Measurements from ENCODE around the gene THSD7B. TPM values are rescaled to one million over a fixed set of nuclear protein-coding genes. Genes with fewer than 3 reads are reported as not detected.

Gene THSD7B
- total and polyA plus RNA-seq, 2 experiments from 2014 or later = 0.86 to 3.8 TPM

GRCh38 chr2:137262594-137262993 lies 497.2 kb downstream of the THSD7B start:
- no peaks in the 10 kb centered on the region for H3K9me2 ChIP-seq (ENCODE audit: insufficient read depth)
- no peak overlapping the region for H2AFZ ChIP-seq
- H3K36me3 ChIP-seq (ENCODE audit: insufficient read depth) = no peaks in the 10 kb centered on the region
- TF ChIP-seq CREB1 (CRISPR knock-in tag; IDR thresholded peaks at IDR 0.05; ENCODE audit: low read depth) = no peak
- no peak for TF ChIP-seq STAT1 (IDR thresholded peaks at IDR 0.05; ENCODE audit: unreplicated experiment)
- TF ChIP-seq NANOG (IDR thresholded peaks at IDR 0.05; ENCODE audit: borderline replicate concordance) = peak; percentile 77
- H3K36me3 Mint-ChIP-seq (ENCODE audit: low read depth) = no peaks in the 10 kb centered on the region
- H4K20me1 ChIP-seq (replicated peaks; ENCODE audit: insufficient read depth) = no peaks in the 10 kb centered on the region
- peak overlapping the region; percentile 77 for H3K27ac Mint-ChIP-seq
- no peaks in the 10 kb centered on the region; the same call in 2 of the 3 replicates for H3K9me3 Mint-ChIP-seq
- peaks cover 28% of the 10 kb centered on the region for H3K4me1 Mint-ChIP-seq
- no peaks in the 10 kb centered on the region for H3K27me3 Mint-ChIP-seq (ENCODE audit: insufficient read depth, low read depth, poor library complexity)
- no peaks in the 10 kb centered on the region for H3K79me2 ChIP-seq (replicated peaks; ENCODE audit: insufficient read depth)
- ATAC-seq (peak; percentile 89), DNase-seq (ENCODE audit: low spot score) (peak; percentile 54)
- peak overlapping the region; percentile 13 for H3K4me3 ChIP-seq
- peak overlapping the region; percentile 30 for H3K4me2 ChIP-seq
- H3K4me1 ChIP-seq (ENCODE audit: insufficient read depth) = peaks cover 36% of the 10 kb centered on the region
- peak overlapping the region; percentile 12; the same call in 1 of the 2 replicates for H3K27ac ChIP-seq (ENCODE audit: low read depth)
- H3F3A ChIP-seq (replicated peaks; ENCODE audit: low read depth) = no peaks in the 10 kb centered on the region
- peak overlapping the region; percentile 14; the same call in 2 of the 3 replicates for H3K4me3 Mint-ChIP-seq
- H3K27me3 ChIP-seq (ENCODE audit: insufficient read depth) = no peaks in the 10 kb centered on the region

DNA sequence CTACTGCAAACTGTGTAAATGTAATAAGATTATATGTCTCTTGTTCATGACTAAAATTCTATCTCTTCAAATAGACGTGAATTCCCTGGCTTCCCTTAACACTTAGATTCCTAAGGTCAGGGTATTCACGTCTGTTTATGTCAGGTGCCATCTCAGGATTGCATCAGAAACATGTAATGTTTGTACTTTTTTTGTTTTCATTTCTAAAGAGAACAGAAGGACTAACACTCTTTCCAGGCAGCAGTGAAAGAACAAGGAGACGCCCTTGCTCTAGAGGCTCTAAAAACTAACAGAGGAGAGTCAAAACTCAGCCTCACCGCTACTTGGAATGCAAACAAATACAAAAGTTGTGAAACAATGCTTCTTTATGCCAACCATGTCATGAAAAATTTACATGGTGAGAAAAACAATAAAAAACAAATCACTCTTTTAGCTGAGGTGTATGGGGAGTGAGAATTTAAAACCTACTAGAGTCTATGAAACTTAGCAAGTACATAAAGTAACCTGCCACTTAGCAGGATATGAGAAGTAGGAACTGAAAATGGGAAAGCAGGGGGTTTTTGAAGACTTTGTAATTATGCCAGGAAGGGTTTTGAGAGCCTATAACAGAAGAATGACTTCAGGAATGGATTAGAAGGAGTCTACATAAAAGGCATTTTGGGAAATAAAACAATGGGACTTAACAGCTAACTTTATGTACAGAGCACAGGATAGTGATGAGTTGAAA lies 522.7 kb downstream of the THSD7B start:
- Histone ChIP-seq H3K79me2 (replicated peaks; ENCODE audit: insufficient read depth) (no peaks in the 10 kb centered on the region), H3K4me1 (ENCODE audit: insufficient read depth) (peaks cover 4% of the 10 kb centered on the region; the same call in 1 of the 2 replicates), H3K36me3 (ENCODE audit: insufficient read depth) (no peaks in the 10 kb centered on the region), H3K27ac (ENCODE audit: low read depth) (no peak overlapping the region), H3K4me3 (no peak overlapping the region), H3K4me2 (no peak overlapping the region), H2AFZ (no peak overlapping the region), H4K20me1 (replicated peaks; ENCODE audit: insufficient read depth) (no peaks in the 10 kb centered on the region), H3K9me2 (ENCODE audit: insufficient read depth) (0 out of 2 replicates have a peak, but pooled peaks cover 4% of the 10 kb centered on the region), H3K27me3 (ENCODE audit: insufficient read depth) (no peaks in the 10 kb centered on the region), H3F3A (replicated peaks; ENCODE audit: low read depth) (no peaks in the 10 kb centered on the region)
- Mint-ChIP-seq H3K4me3 (no peak overlapping the region), H3K27ac (peak overlapping the region; percentile 78), H3K9me3 (no peaks in the 10 kb centered on the region; the same call in 2 of the 3 replicates), H3K36me3 (ENCODE audit: low read depth) (0 out of 3 replicates have a peak, but pooled peaks cover 4% of the 10 kb centered on the region), H3K27me3 (ENCODE audit: insufficient read depth, low read depth, poor library complexity) (no peaks in the 10 kb centered on the region), H3K4me1 (peaks cover 9% of the 10 kb centered on the region; the same call in 2 of the 3 replicates)
- no peak for TF ChIP-seq EZH2 (IDR thresholded peaks at IDR 0.05; ENCODE audit: low read depth, unreplicated experiment)
- TF ChIP-seq, protein P1, sequence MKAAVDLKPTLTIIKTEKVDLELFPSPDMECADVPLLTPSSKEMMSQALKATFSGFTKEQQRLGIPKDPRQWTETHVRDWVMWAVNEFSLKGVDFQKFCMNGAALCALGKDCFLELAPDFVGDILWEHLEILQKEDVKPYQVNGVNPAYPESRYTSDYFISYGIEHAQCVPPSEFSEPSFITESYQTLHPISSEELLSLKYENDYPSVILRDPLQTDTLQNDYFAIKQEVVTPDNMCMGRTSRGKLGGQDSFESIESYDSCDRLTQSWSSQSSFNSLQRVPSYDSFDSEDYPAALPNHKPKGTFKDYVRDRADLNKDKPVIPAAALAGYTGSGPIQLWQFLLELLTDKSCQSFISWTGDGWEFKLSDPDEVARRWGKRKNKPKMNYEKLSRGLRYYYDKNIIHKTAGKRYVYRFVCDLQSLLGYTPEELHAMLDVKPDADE (IDR thresholded peaks at IDR 0.05) = no peak
- no peak for TF ChIP-seq STAT1 (IDR thresholded peaks at IDR 0.05; ENCODE audit: unreplicated experiment)
- TF ChIP-seq NANOG (IDR thresholded peaks at IDR 0.05; ENCODE audit: borderline replicate concordance) = no peak
- TF ChIP-seq REST (IDR thresholded peaks at IDR 0.05; ENCODE audit: unreplicated experiment) = no peak
- no peak for TF ChIP-seq EZH2phosphoT487 (IDR thresholded peaks at IDR 0.05; ENCODE audit: unreplicated experiment)
- no peak for TF ChIP-seq ZNF331 (CRISPR knock-in tag; IDR thresholded peaks at IDR 0.05; ENCODE audit: low read depth)
- no peak for ATAC-seq
- DNase-seq (ENCODE audit: low spot score) = peak; percentile 6
